Measurements from ENCODE around the gene TCERG1L.

TCERG1L gene

GRCh38 chr10:131056091-131056579 is 255.4 kb downstream of the TCERG1L start:
- DNase-seq: no peak

- DNase-seq: no peak
Observed at GRCh38 chr10:131055437-131055836, 256.1 kb downstream of the TCERG1L start.

GRCh38 chr10:131053192-131053591 is 258.3 kb downstream of the TCERG1L start:
- no peak for DNase-seq

- no peak for DNase-seq
Observed at GRCh38 chr10:131050162-131050766, 261.3 kb downstream of the TCERG1L start.

GRCh38 chr10:131049016-131049415 is 262.5 kb downstream of the TCERG1L start:
- DNase-seq: no peak

- DNase-seq: no peak
Observed at GRCh38 chr10:131048606-131049005, 262.9 kb downstream of the TCERG1L start.

- DNase-seq: no peak
Observed at GRCh38 chr10:131047501-131047900, 264.0 kb downstream of the TCERG1L start.

GRCh38 chr10:131046194-131046593 is 265.3 kb downstream of the TCERG1L start:
- DNase-seq: no peak

GRCh38 chr10:131044379-131045111 is 267.0 kb downstream of the TCERG1L start:
- no peak for DNase-seq

GRCh38 chr10:131043039-131043691 is 268.4 kb downstream of the TCERG1L start:
- no peak for DNase-seq
